ENCODE measurements around the gene AFG1L. TPM values are rescaled to one million over a fixed set of nuclear protein-coding genes. Genes with fewer than 3 reads are reported as not detected.

AFG1L gene
- total RNA-seq, 4 donors from 2014 or later = 6.7 to 8.6 (median 7.4) TPM

- intact Hi-C loops (cut with DNase I) = no loop called here
- Histone ChIP-seq H3K27me3 (no peaks in the 10 kb centered on the region), H3K9me3 (no peaks in the 10 kb centered on the region), H3K27ac (no peak overlapping the region), H3K36me3 (no peaks in the 10 kb centered on the region), H3K4me1 (no peaks in the 10 kb centered on the region), H3K4me3 (replicated peaks in 1 of 3) (no peak overlapping the region)
- DNase-seq = no peak
- TF ChIP-seq, protein P1, sequence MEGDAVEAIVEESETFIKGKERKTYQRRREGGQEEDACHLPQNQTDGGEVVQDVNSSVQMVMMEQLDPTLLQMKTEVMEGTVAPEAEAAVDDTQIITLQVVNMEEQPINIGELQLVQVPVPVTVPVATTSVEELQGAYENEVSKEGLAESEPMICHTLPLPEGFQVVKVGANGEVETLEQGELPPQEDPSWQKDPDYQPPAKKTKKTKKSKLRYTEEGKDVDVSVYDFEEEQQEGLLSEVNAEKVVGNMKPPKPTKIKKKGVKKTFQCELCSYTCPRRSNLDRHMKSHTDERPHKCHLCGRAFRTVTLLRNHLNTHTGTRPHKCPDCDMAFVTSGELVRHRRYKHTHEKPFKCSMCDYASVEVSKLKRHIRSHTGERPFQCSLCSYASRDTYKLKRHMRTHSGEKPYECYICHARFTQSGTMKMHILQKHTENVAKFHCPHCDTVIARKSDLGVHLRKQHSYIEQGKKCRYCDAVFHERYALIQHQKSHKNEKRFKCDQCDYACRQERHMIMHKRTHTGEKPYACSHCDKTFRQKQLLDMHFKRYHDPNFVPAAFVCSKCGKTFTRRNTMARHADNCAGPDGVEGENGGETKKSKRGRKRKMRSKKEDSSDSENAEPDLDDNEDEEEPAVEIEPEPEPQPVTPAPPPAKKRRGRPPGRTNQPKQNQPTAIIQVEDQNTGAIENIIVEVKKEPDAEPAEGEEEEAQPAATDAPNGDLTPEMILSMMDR (IDR thresholded peaks at IDR 0.05) = no peak
- WGBS, 2 donors = 61 to 69% methylated on average over 2 of the region's 2 CpGs
Observed at GRCh38 chr6:108432143-108432542, 137.3 kb downstream of the AFG1L start.

- no peak overlapping the region for H3K4me3 ChIP-seq (replicated peaks in 1 of 3)
- H3K27ac ChIP-seq = no peak overlapping the region
- intact Hi-C loops (cut with DNase I) = no loop called here
- WGBS, 2 donors = 45 to 51% methylated on average over 3 of the region's 3 CpGs
- H3K4me1 ChIP-seq = no peaks in the 10 kb centered on the region
- no peaks in the 10 kb centered on the region for H3K27me3 ChIP-seq
- TF ChIP-seq POLR2A (IDR thresholded peaks at IDR 0.05) = no peak
- TF ChIP-seq, protein P1 (IDR thresholded peaks at IDR 0.05) = no peak
- no peaks in the 10 kb centered on the region for H3K36me3 ChIP-seq
- DNase-seq = no peak
- no peaks in the 10 kb centered on the region for H3K9me3 ChIP-seq
Observed at GRCh38 chr6:108432792-108433191, 137.9 kb downstream of the AFG1L start.

DNA sequence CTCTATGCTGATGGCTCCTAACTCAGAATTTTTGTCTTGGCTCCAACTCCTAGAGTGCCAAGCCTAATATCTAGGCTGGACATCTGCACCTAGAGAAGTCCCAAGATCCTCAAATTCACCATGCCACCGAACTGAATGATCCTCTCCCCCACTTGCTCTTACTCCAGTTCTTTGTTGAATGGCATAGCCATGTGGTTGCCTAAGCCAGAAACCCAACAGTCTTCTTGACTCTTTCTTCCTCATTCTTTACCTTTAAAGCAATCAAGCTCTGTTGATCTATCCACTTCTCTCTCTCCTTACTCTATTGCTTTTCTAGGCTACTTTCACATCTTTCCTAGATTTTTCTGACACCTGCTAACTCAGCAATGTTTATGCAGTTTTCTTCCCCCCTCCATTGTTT lies 139.4 kb downstream of the AFG1L start:
- no peak for DNase-seq
- intact Hi-C loops (cut with DNase I) = no loop called here
- H3K9me3 ChIP-seq = no peaks in the 10 kb centered on the region
- WGBS, 2 donors = 86 to 89% methylated on average over 1 of the region's 1 CpG
- no peaks in the 10 kb centered on the region for H3K4me1 ChIP-seq
- H3K4me3 ChIP-seq (replicated peaks in 1 of 3) = no peak overlapping the region
- no peaks in the 10 kb centered on the region for H3K36me3 ChIP-seq
- no peak overlapping the region for H3K27ac ChIP-seq
- no peak for TF ChIP-seq POLR2A (IDR thresholded peaks at IDR 0.05)
- TF ChIP-seq, protein P1 (IDR thresholded peaks at IDR 0.05) = no peak
- H3K27me3 ChIP-seq = no peaks in the 10 kb centered on the region

DNA sequence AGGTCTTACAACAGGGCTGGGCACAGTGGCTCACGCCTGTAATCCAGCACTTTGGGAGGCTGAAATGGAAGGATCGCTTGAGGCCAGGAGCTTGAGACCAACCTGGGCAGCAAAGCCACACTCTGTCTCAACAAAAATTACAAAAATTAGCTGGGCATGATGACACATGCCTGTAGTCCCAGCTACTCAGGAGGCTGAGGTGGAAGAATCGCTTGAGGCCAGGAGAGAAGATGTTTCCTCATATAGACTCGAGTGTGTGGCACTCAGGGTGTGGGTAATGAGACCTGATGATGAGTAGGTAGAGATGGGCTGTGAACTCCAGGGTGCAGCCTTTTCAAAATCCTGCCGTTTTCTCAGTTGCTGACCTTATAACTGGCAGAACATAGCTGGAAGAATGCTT lies 140.5 kb downstream of the AFG1L start:
- Histone ChIP-seq H3K4me3 (replicated peaks in 1 of 3) (no peak overlapping the region), H3K36me3 (no peaks in the 10 kb centered on the region), H3K9me3 (no peaks in the 10 kb centered on the region), H3K4me1 (no peaks in the 10 kb centered on the region), H3K27me3 (no peaks in the 10 kb centered on the region), H3K27ac (no peak overlapping the region)
- DNase-seq = no peak
- intact Hi-C loops (cut with DNase I) = no loop called here
- 93 to 94% methylated on average over 5 of the region's 5 CpGs for WGBS, 2 donors
- no peak for TF ChIP-seq POLR2A (IDR thresholded peaks at IDR 0.05)
- TF ChIP-seq, protein P1 (IDR thresholded peaks at IDR 0.05) = no peak

- no peaks in the 10 kb centered on the region for H3K27me3 ChIP-seq
- WGBS, 2 donors = 96 to 100% methylated on average over 2 of the region's 2 CpGs
Observed at GRCh38 chr6:108436771-108437170, 141.9 kb downstream of the AFG1L start.

More at GRCh38 chr6:108436771-108437170, 141.9 kb downstream of the AFG1L start:
- intact Hi-C loops (cut with DNase I) = no loop called here
- Histone ChIP-seq H3K36me3 (no peaks in the 10 kb centered on the region), H3K4me3 (replicated peaks in 1 of 3) (no peak overlapping the region), H3K9me3 (no peaks in the 10 kb centered on the region), H3K4me1 (no peaks in the 10 kb centered on the region), H3K27ac (no peak overlapping the region)
- TF ChIP-seq, protein P1 (IDR thresholded peaks at IDR 0.05) = no peak
- no peak for TF ChIP-seq POLR2A (IDR thresholded peaks at IDR 0.05)
- DNase-seq = no peak
